Astrocyte of the cerebellum (primary cell): Measurements from ENCODE around the gene RPH3AL.
A peak's percentile ranks its signal among the peaks of the same experiment; 100 is the strongest.

ENCODE experiments used
- DNase-seq: peaks from one replicate; pipeline ENCODE4 v3.0.0-alpha.2; 2011; ENCODE audit warnings: low read depth
- H3K4me3 ChIP-seq: 2 replicates; pipeline ENCODE4 v1.5.1; 2011; ENCODE audit warnings: mild to moderate bottlenecking, low read depth, low read length, moderate library complexity
- in situ Hi-C: cut with HindIII; loops from 2 replicates; pipeline ENCODE4 v1.10.0; 2017; ENCODE audit warnings: low sequenced_read_pairs
- TF ChIP-seq, protein P1 (sequence below): IDR thresholded peaks from 2 replicates; pipeline ENCODE4 v1.5.1; 2012; ENCODE audit warnings: low read length, low read depth, moderate library complexity, mild to moderate bottlenecking; ENCODE audit errors: missing control alignments

Gene RPH3AL

DNA sequence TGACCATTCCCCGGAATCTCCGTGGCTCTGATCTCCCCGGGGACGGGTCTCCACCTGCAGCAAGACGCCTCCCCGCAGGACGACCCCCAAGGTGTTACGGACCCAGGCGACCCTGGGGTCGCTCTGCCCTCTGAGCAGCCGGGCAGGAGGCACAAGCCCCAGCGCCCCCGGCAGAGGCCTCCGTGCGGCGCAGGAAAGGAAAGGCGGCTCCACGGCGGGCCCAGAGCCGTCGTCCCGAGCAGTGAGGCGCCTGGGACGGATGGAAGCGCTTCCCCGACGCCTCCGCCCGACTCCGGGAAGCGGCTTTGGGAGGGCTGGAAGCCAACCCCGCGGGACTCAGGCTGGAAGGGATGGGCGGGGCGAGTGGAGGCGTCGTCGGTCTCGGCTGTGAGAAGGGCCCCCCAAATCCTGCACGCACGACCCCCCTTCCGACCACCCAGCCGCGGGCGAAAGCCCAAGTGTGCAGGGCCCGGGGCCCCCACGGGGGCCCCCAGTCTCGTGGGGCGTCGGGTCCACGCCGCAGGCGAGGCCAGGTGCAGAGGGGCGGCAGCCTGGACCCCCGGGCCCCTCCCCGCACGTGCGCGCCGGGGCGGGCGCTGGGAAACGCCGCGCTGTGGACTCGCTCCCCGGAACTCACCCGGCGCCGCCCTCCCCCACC, 32.7 kb upstream of the RPH3AL start:
- no peak for DNase-seq
- TF ChIP-seq, protein P1, sequence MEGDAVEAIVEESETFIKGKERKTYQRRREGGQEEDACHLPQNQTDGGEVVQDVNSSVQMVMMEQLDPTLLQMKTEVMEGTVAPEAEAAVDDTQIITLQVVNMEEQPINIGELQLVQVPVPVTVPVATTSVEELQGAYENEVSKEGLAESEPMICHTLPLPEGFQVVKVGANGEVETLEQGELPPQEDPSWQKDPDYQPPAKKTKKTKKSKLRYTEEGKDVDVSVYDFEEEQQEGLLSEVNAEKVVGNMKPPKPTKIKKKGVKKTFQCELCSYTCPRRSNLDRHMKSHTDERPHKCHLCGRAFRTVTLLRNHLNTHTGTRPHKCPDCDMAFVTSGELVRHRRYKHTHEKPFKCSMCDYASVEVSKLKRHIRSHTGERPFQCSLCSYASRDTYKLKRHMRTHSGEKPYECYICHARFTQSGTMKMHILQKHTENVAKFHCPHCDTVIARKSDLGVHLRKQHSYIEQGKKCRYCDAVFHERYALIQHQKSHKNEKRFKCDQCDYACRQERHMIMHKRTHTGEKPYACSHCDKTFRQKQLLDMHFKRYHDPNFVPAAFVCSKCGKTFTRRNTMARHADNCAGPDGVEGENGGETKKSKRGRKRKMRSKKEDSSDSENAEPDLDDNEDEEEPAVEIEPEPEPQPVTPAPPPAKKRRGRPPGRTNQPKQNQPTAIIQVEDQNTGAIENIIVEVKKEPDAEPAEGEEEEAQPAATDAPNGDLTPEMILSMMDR: no peak
- in situ Hi-C loops: no loop called here
- peak overlapping the region; percentile 14 for H3K4me3 ChIP-seq

DNA sequence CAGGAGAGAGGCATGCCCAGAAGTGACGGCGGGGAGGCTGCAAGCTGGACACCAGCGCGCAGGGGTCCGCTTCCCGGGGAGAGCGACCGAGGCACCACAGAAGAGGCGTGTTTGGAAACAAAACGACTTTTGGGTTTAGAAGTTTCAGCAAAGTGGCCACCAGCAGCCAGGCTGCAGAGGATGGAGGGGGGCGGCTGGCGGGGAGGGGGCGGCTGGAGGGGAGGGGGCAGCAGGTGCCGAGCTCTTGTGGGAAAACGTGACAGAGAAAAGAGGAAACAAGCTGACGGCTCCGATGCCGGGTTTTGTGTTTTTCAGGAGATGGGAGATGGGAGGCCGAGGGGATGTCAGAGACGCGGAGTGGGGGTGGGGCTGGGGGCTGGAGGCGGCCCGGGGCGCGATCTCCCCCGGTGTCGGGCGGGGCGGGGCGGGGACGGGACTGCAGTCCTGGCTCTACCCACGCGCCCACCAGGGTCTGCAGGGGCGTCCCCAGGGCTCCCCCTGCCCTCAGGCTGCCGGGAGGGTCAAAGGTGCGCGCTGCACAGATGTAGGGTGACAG, 32.1 kb upstream of the RPH3AL start:
- no peak overlapping the region for H3K4me3 ChIP-seq
- no peak for DNase-seq
- TF ChIP-seq, protein P1: no peak
- in situ Hi-C loops: no loop called here

DNA sequence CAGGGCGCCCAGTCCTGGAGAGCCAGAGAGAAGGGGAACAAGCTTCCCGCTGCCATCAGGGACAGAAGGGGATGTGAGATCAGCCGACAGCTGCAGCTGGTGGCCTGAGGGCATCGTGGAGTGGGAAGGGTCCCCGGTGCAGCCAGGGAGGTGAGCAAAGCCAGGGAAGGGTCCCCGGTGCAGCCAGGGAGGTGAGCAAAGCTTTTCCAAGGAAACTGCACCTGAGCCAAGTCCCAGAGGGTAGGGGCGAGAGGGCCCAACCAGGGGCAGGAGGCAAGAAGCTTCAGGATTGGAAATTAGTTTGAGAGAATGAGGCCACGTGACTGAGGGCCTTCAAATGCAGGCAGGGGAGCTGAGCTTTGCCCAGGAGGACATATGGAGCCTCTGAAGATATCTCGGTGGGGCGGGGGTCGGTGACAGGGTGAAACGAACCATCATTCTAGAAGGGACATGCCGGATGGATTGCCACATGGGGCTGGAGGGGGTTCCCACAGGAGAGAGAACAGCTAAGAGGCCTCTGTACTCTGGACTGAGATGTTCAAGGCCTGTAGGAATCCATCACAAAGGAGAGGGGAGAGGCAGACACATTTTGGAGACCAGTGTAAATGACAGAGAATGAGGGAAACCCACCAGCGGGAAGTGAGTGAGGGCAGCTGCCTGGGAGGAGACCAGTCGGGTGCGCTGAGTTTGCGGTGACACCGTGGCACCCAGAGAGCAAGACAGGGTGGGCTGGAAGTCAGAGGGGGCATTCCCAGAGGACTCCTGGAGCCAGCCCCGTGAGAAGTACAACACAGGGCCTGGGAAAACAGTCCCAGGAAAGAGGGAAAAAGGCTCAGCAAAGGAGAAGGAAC, 31.4 kb upstream of the RPH3AL start:
- no peak overlapping the region for H3K4me3 ChIP-seq
- TF ChIP-seq, protein P1: no peak
- DNase-seq: no peak
- in situ Hi-C loops: no loop called here

DNA sequence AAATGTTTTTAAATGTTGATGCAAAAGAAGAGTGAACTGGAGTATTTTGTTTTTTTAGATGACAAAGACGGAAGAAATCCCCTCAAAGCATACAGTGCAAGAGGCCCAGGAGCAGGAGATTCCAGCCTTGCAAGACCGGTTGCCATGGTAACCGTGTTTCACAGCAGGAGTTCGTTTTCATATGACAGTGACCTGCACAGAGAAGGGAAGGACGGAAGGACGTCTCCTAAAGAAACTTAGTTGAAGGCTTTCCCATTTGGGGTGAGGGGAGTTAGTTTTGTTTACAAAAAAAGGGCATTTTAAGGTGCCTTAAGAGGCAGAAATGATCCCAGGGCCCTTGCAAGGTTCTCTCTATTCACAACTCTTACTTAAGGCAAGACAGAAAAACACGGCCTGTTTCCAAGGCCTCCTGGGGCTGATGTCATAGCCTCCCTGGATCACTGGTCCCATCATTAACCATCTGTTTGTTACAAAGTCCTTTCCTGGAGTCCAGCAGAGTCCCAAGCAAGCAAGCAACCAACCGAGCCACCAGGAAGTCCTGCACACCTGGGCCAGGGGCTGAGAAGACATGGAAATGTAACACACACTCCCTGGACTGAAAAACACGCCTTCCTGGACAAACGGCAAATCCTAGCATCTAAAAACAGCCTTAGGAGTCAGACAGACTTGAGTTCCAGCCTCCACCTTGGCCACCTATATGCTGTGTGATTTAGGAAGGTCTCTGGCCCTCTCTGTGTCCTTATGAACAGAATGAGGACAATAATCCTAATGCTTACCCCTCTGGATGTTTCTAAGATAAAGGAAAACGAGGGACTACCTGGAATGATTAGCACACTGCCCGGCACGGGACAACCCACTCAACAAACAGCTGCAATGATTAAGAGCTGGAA, 30.3 kb upstream of the RPH3AL start:
- TF ChIP-seq, protein P1: no peak
- H3K4me3 ChIP-seq: no peak overlapping the region
- in situ Hi-C loops: no loop called here
- no peak for DNase-seq

DNA sequence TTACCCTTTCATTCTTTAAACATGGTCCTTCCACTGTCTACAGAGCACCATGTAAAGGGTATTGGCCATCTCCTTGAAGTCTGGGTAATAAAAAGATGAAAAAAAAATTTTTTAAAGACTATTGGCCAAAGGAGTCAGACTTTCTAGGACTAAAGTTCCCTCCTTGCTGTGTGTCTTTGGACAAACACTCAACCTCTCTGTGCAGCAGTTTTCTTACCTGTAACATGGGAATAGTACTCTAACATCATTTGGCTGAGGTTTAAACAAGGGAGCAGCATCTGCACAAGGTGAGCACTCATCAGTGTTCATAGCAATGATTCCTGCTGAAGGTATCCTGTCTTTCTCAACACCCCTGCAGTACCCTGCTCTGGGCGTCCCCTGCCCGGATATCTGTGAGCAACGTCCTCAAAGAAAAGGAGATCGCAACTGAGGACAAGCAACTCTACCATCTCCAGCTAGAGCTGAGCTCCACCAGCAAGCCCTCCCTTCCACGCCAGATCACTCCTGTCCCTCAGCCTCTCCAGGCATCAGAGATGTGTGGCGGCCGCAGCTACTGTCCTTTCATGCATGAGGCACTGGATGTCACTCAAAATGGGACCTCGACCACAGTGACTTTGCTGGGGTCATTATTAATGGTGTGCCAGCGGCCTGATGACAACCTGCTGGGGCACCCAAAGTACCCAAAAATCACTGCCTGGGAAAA, 29.5 kb upstream of the RPH3AL start:
- TF ChIP-seq, protein P1: no peak
- in situ Hi-C loops: no loop called here
- DNase-seq: no peak
- no peak overlapping the region for H3K4me3 ChIP-seq

DNA sequence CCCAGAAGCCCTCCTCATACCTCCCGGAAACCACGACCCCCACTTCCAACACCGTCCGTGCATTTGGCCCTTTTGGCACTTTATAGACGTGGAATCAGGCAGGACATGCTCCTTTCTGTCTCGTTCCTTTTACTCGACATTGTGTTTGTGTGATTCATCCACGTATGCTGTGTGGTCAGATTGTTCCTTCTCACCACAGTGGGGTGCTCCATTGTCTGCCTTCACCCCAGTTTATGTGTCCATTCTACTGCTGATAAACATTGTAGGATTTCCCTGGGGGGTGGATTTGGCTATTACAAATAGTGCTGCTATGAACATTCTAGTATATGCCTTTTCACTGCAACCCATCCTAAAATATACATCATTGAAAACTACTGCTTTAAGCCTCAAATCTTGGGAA, 28.9 kb upstream of the RPH3AL start:
- no peak overlapping the region for H3K4me3 ChIP-seq
- TF ChIP-seq, protein P1: no peak
- peak; percentile 19 for DNase-seq
- in situ Hi-C loops: no loop called here
